Nephron progenitor cell (in vitro differentiated cells): ENCODE data around the gene KANSL3.
"Not testable (repeated sequence)": the region's sequence is repeated elsewhere in the genome, so short reads cannot be mapped to it uniquely, and the experiment has no call there.

Experiments used
- DNase-seq: peaks from one replicate; pipeline ENCODE4 v3.0.0; 2021
- H3K27ac Mint-ChIP-seq: 2 replicates; pipeline ENCODE4 v1.8.0; 2021; ENCODE audit warnings: mild to moderate bottlenecking, moderate library complexity, mixed read lengths
- H3K27me3 Mint-ChIP-seq: 2 replicates; pipeline ENCODE4 v1.8.0; 2021; ENCODE audit warnings: mild to moderate bottlenecking, low read depth, mixed read lengths; ENCODE audit not compliant: poor library complexity
- H3K36me3 Mint-ChIP-seq: 2 replicates; pipeline ENCODE4 v1.8.0; 2021; ENCODE audit warnings: low read depth, mixed read lengths
- H3K4me1 Mint-ChIP-seq: 2 replicates; pipeline ENCODE4 v1.8.0; 2021; ENCODE audit warnings: mixed read lengths
- H3K4me3 Mint-ChIP-seq: 2 replicates; pipeline ENCODE4 v1.8.0; 2021; ENCODE audit warnings: mild to moderate bottlenecking, moderate library complexity, mixed read lengths
- H3K9me3 Mint-ChIP-seq: 2 replicates; pipeline ENCODE4 v1.8.0; 2021; ENCODE audit warnings: mild to moderate bottlenecking, moderate library complexity, mixed read lengths
- CTCF ChIP-seq: fragments of 200-600 bp; sonication (generic); IDR thresholded peaks from 2 replicates; pipeline ENCODE4 v1.5.0; 2021; ENCODE audit warnings: antibody characterized with exemption

Gene KANSL3

DNA sequence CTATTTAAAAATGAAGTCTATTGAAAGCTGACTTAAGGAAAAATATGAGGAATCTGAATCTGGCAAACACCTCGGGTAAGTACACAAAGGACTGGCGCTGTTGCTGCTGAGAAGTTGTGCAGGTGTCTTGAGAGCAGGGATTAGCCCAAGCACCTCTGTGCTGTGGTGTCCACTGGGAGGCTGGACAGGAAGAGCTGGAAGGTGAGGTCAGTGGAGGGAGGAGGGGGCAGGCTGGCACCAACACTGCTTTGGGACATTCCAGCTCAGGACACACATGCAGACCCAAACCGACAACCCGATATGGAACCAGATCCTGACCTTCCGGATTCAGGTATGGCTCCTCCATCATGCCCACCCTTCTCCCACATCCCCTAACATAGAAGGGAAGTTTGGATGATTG lies 25.1 kb upstream of the KANSL3 start:
- no peak for TF ChIP-seq CTCF
- no peaks in the 10 kb centered on the region for H3K4me1 Mint-ChIP-seq
- H3K27ac Mint-ChIP-seq = peak overlapping the region; percentile 52
- H3K9me3 Mint-ChIP-seq = peaks cover 25% of the 10 kb centered on the region
- DNase-seq = no peak
- H3K36me3 Mint-ChIP-seq = peaks cover 11% of the 10 kb centered on the region
- H3K27me3 Mint-ChIP-seq = peaks cover 7% of the 10 kb centered on the region
- H3K4me3 Mint-ChIP-seq = no peak overlapping the region

- no peak for TF ChIP-seq CTCF
- H3K4me3 Mint-ChIP-seq = no peak overlapping the region
- H3K4me1 Mint-ChIP-seq = no peaks in the 10 kb centered on the region
- no peak for DNase-seq
- H3K9me3 Mint-ChIP-seq = peaks cover 25% of the 10 kb centered on the region
- H3K27me3 Mint-ChIP-seq = peaks cover 7% of the 10 kb centered on the region
- peaks cover 11% of the 10 kb centered on the region for H3K36me3 Mint-ChIP-seq
- no peak overlapping the region for H3K27ac Mint-ChIP-seq
Observed at GRCh38 chr2:96662360-96662759, 24.2 kb upstream of the KANSL3 start.

DNA sequence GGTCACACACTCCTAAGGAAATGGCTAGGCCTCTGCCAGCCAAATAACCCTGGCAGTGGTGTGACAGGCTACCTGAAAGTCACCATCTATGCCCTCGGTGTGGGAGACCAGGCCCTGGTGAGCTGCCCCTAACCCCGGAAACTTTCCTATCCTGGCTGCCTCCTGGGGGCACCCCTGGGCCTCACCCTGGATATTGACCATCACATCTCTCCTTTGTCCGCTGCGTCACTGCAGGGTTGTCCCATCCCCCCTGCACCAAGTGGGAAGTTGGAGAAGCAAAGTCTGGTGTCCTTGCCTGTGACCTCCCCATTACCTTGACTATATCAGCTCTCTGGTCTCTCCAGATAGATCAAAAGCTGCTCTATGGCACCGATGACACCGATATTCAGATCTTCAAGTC lies 23.2 kb upstream of the KANSL3 start:
- Mint-ChIP-seq H3K27ac (no peak overlapping the region), H3K9me3 (peaks cover 25% of the 10 kb centered on the region), H3K4me3 (no peak overlapping the region), H3K4me1 (no peaks in the 10 kb centered on the region), H3K36me3 (peaks cover 11% of the 10 kb centered on the region), H3K27me3 (peaks cover 7% of the 10 kb centered on the region)
- no peak for DNase-seq
- no peak for TF ChIP-seq CTCF

DNA sequence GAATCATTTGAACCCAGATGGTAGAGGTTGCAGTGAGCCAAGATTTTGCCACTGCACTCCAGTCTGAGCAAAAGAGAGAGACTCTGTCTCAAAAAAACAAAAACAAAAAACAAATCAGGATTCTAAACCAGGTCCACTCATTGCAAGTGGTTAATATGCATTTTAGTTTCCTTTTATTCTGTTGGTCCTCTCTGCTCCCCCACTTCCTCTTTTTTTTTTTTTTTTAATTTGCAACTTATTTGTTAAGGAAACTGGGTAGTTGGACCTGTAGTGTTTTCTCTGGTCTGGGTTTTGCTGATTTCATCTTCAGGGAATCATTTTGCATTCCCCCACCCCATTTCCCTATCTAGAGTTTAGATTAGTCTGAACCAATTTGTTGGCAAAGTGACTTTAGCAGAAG lies 18.4 kb upstream of the KANSL3 start:
- H3K36me3 Mint-ChIP-seq = peaks cover 9% of the 10 kb centered on the region
- no peaks in the 10 kb centered on the region for H3K27me3 Mint-ChIP-seq
- no peak overlapping the region for H3K4me3 Mint-ChIP-seq
- H3K9me3 Mint-ChIP-seq = no peaks in the 10 kb centered on the region
- no peak for TF ChIP-seq CTCF
- DNase-seq = no peak
- no peak overlapping the region for H3K27ac Mint-ChIP-seq
- H3K4me1 Mint-ChIP-seq = no peaks in the 10 kb centered on the region

GRCh38 chr2:96655526-96655925 lies 17.4 kb upstream of the KANSL3 start:
- Mint-ChIP-seq H3K36me3 (peaks cover 9% of the 10 kb centered on the region), H3K27me3 (no peaks in the 10 kb centered on the region), H3K4me3 (no peak overlapping the region), H3K27ac (no peak overlapping the region), H3K4me1 (no peaks in the 10 kb centered on the region), H3K9me3 (no peaks in the 10 kb centered on the region)
- no peak for TF ChIP-seq CTCF
- no peak for DNase-seq

GRCh38 chr2:96654791-96655190 lies 16.7 kb upstream of the KANSL3 start:
- H3K4me3 Mint-ChIP-seq, H3K4me1 Mint-ChIP-seq, H3K9me3 Mint-ChIP-seq, DNase-seq, H3K27me3 Mint-ChIP-seq, H3K36me3 Mint-ChIP-seq: not testable (repeated sequence)
- H3K27ac Mint-ChIP-seq = peak overlapping the region; percentile 24
